HG02571 (cell line): Measurements from ENCODE around the gene MYO5A.
"Not testable (repeated sequence)": the region's sequence is repeated elsewhere in the genome, so short reads cannot be mapped to it uniquely, and the experiment has no call there.

ENCODE experiments used
- ATAC-seq: cut with Tn5 transposase; IDR thresholded peaks from one replicate; pipeline ENCODE4 v1.9.1; 2021; ENCODE audit warnings: mild to moderate bottlenecking, moderate library complexity; ENCODE audit not compliant: unreplicated experiment

Gene MYO5A

DNA sequence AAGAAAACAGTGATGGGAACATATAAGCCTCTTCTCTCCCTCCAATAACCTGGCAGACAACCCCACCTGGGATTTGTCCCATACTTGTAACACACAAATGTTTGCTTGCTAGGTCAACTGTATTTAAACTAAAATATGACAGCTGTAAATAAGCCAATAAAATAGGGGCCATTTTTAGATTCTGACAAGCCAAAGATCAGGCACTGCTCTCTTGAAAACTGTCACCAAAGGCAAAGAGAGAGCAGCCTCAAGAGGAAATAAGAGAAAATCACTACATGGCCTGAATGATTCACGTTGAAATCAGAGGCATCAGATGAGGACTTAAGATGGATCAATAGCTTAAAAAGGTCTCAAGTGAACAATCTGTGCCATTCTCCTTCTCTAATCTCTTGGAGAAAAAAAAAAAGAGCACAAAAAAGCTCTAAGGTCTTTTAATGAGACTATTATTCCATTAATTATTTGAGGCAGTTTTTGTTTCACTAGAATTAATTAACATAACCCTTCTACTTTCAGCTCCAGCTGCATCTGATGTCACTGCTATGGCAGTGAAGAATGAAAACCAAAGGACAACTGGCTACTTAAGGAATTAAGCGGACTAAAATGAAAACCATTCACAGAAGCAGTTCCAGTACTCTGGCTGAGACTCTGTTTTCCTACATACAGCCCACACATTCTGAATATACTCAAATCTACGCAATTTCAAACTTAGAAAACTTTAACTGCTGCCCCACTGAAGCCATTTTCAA, 19.0 kb downstream of the MYO5A start:
- ATAC-seq: no peak

- ATAC-seq: no peak
Measured at GRCh38 chr15:52506549-52506948, 22.1 kb downstream of the MYO5A start.

GRCh38 chr15:52505151-52505550, 23.5 kb downstream of the MYO5A start:
- no peak for ATAC-seq

DNA sequence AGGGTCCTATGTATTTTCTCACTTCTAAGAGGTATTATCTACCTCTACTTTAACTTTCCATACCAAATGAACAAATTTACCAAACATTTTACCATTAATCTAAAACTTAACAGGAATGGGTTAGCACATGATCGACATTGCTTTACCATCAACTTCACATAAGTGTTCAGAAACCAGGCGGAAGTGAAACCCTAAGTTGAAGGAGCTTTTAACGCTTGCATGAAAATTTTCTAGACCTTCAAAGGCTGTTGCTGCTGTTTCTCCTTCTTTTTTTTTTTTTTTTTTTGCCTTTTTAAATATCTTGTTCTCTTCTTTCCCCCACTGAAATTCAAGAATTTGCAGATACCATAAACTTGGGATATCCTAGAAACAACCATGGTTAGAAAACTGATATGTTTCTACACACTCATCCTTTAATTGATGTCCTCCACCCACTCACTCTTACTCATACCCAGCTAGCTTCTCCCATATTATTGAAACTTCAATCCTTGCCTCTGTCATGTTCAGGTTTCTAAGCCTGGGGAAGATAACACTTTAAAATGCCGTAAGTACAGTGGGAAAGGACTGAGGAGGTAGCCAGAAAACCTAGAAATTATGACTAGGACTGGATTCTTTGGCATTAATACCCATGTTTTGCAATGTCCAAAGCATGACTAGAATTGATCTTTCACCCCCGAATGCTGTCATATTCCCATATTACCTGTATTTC, 24.7 kb downstream of the MYO5A start:
- ATAC-seq: peak; percentile 53

- no peak for ATAC-seq
Measured at GRCh38 chr15:52502608-52503007, 26.1 kb downstream of the MYO5A start.

GRCh38 chr15:52499506-52499905, 29.2 kb downstream of the MYO5A start:
- ATAC-seq: no peak

GRCh38 chr15:52498706-52499105, 30.0 kb downstream of the MYO5A start:
- ATAC-seq: no peak

DNA sequence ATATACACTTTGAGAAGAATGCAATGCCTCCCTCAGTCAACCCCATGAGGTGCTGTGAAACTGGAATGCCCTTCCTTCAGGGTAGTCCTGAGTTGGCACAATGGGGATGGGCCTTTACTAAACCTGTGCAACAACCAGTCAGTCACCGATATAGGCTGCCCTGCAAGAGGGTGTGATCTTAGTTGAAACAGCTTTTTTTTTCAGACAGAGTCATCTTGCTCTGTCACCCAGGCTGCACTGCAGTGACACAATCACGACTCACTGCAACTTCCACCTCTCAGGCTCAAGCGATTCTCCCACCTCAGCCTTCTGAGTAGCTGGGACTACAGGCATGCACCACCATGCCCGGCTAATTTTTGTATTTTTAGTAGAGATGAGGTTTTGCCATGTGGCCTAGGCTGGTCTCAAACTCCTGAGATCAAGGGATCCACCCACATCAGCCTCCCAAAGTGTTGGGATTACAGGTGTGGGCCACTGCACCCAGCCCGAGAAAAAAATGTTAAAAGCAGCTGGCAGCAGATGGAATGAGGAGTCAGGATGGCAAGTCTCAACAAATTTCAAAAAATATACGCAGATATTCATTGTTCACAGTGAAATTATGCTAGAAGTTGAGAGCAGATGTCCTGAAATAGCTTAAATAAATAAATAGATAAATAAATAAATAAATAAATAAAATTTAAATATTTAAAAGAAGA, 31.8 kb downstream of the MYO5A start:
- no peak for ATAC-seq

- no peak for ATAC-seq
Measured at GRCh38 chr15:52496175-52496574, 32.5 kb downstream of the MYO5A start.

GRCh38 chr15:52495125-52495524, 33.6 kb downstream of the MYO5A start:
- no peak for ATAC-seq

- ATAC-seq: no peak
Measured at GRCh38 chr15:52493968-52494367, 34.7 kb downstream of the MYO5A start.

- ATAC-seq: no peak
Measured at GRCh38 chr15:52492132-52492531, 36.5 kb downstream of the MYO5A start.

DNA sequence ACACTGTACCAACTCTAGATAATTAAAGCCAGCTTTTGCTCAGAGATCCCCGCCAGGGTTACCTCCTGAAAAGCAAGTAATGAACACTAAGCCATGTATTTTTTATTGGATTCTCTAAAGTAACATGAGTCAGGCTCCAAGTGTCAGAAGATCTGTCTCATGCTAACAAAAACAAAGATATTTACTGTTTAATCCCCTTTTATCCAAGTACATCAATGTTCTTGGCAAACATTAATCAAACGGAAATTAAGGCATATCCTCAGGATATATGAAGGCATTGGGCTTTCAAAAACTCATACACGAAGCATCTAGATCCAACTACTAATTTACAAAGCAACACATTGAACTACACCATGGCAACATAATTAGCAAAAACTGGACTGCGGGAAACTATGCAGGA, 37.2 kb downstream of the MYO5A start:
- ATAC-seq: no peak

DNA sequence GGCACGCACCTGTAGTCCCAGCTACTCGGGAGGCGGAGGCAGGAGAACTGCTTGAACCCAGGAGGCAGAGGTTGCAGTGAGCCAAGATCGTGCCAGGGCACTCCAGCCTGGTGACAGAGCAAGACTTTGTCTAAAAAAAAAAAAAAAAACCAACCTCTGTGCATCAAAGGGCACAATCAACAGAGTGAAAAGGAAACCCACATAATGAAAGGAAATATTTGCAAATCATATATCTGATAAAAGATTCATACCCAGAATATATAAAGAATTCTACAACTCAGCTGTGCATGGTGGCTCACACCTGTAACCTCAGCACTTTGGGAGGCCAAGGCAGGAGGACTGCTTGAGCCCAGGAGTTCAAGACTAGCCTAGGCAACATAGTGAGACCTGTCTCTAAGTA, 39.2 kb downstream of the MYO5A start:
- not testable (repeated sequence) for ATAC-seq

DNA sequence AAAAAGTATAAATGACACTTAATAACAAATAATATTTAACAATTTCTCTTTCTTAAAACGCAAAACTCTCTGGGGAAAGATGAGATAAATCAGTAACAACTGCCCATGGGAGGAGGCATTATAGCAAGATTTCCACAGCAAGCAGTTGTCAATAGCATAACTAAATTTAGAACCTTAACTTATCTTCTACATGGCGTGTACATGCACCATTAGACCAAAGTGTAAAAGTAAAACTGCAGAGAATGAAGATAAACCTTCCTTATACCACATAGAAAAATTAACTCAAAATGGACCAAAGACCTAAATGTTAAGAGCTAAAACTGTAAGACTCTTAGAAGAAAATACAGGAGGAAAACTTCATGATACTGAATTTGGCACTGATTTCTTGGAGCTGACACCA, 39.9 kb downstream of the MYO5A start:
- no peak for ATAC-seq

DNA sequence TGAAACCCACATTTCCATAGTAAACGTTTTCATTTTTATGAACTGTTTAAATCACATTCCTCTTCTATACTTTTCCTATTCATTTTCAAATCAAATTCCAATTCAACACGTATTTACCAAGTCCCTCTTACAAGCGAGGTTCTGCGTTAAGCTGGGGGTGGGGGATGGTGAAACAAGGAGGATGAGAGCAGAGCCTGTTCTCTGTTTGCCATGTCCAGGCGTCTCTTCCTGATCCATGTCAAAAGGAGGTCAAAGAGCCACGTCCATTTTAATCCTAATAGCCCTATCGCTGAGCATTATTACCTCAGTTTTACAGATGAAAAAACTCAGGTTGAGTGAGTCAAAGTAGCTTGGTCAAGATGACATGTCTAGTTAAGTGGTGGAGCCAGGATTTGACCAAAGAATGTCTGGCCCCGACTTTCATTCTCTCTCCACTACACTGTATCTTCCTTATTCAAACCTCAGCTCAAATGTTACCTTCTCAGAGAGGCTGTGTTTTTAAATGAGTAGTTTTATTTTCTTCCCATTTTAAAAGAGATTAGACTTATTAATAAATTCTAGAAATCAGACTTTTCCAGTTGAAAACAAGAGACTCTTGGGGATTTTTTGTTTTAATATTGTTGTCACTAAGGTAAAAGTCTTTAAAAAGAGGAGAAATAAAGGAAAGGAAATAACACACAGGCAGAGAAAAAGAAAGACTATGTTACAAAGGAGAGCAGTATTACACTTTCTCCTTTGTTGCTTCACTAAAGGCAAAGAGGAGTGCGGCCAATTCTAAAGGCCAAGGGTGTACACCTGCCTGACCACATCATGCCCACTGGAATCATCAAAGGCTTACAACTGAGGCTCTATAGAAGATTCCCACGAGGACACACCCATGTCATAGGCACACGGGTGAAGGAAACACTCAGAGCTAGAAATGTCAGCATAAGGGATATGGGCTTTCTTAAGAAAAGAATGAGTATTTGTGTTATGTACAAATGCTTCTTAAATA, 42.4 kb downstream of the MYO5A start:
- no peak for ATAC-seq

- ATAC-seq: no peak
Measured at GRCh38 chr15:52485290-52485689, 43.4 kb downstream of the MYO5A start.

- no peak for ATAC-seq
Measured at GRCh38 chr15:52483707-52484106, 45.0 kb downstream of the MYO5A start.

GRCh38 chr15:52481915-52482314, 46.8 kb downstream of the MYO5A start:
- ATAC-seq: peak; percentile 86

DNA sequence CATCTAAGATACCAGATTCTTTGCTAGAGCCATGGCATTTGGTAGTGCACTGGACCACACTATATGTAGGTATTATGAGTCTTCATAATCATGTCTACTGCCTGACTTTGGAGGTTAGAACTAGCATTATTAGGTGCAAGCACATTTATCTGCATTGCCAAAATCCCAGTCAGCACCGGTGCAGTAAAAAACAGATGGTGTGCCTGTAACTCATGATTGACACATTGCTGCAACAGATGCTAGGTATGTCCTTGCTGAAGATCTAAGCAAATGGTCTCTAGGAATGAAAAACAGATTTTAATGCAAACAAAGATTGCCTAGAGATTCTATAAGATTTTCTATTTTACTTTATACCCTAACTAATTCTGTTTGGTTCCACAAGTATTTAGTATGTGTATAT, 47.7 kb downstream of the MYO5A start:
- ATAC-seq: no peak

- no peak for ATAC-seq
Measured at GRCh38 chr15:52466716-52467115, 62.0 kb downstream of the MYO5A start.
